ENCODE data around the gene OSBPL5.

Gene OSBPL5

GRCh38 chr11:3162410-3163240 lies 2.5 kb downstream of the OSBPL5 start:
- no peak for DNase-seq

- DNase-seq = no peak
Measured at GRCh38 chr11:3161720-3162409, 3.2 kb downstream of the OSBPL5 start.

- no peak for DNase-seq
Measured at GRCh38 chr11:3161309-3161708, 3.8 kb downstream of the OSBPL5 start.

GRCh38 chr11:3160252-3161031 lies 4.7 kb downstream of the OSBPL5 start:
- DNase-seq = peak; percentile 24

GRCh38 chr11:3159296-3160190 lies 5.6 kb downstream of the OSBPL5 start:
- no peak for DNase-seq

GRCh38 chr11:3158821-3159220 lies 6.3 kb downstream of the OSBPL5 start:
- DNase-seq = no peak

- DNase-seq = no peak
Measured at GRCh38 chr11:3158131-3158591, 6.9 kb downstream of the OSBPL5 start.

- no peak for DNase-seq
Measured at GRCh38 chr11:3157381-3158130, 7.6 kb downstream of the OSBPL5 start.

GRCh38 chr11:3156661-3157311 lies 8.3 kb downstream of the OSBPL5 start:
- DNase-seq = no peak

GRCh38 chr11:3156282-3156660 lies 8.8 kb downstream of the OSBPL5 start:
- DNase-seq = no peak

- no peak for DNase-seq
Measured at GRCh38 chr11:3155691-3156258, 9.3 kb downstream of the OSBPL5 start.

- DNase-seq = no peak
Measured at GRCh38 chr11:3155216-3155615, 9.9 kb downstream of the OSBPL5 start.

GRCh38 chr11:3154001-3154599 lies 11.0 kb downstream of the OSBPL5 start:
- peak; percentile 13 for DNase-seq

GRCh38 chr11:3153291-3153861 lies 11.7 kb downstream of the OSBPL5 start:
- no peak for DNase-seq

GRCh38 chr11:3152471-3153110 lies 12.5 kb downstream of the OSBPL5 start:
- DNase-seq = no peak

- DNase-seq = no peak
Measured at GRCh38 chr11:3150726-3151125, 14.4 kb downstream of the OSBPL5 start.

- DNase-seq = no peak
Measured at GRCh38 chr11:3149852-3150188, 15.3 kb downstream of the OSBPL5 start.

- DNase-seq = no peak
Measured at GRCh38 chr11:3148990-3149851, 15.9 kb downstream of the OSBPL5 start.

All from NCI-H774 (cell line).